Upper lobe of left lung (tissue), 6 donors: ENCODE results near the gene CEP85L. TPM values are rescaled to one million over a fixed set of nuclear protein-coding genes. Genes with fewer than 3 reads are reported as not detected.

Source experiments
- ATAC-seq, 2 donors: fragments of 200-7000 bp; cut with Tn5 transposase; one replicate each; pipeline ENCODE4 v1.9.1; 2022; ENCODE audit warnings: mild to moderate bottlenecking in 2 of 2, moderate library complexity in 2 of 2; ENCODE audit not compliant: low FRiP score in 2 of 2
- DNase-seq, 2 donors: peaks; one replicate each; pipeline ENCODE4 v3.0.0-alpha.2; 2019 to 2020
- H3K27ac ChIP-seq, 4 donors: fragments of 200-600 bp; sonication (generic); one replicate each; pipeline ENCODE4 v1.5.1; 2016 to 2019
- H3K27me3 ChIP-seq, 4 donors: fragments of 200-600 bp; sonication (generic); one replicate each; pipeline ENCODE4 v1.5.1; 2017 to 2019
- H3K36me3 ChIP-seq, 4 donors: fragments of 200-600 bp; sonication (generic); one replicate each; pipeline ENCODE4 v1.5.1; 2016 to 2019
- H3K4me1 ChIP-seq, 4 donors: fragments of 200-600 bp; sonication (generic); one replicate each; pipeline ENCODE4 v1.5.1; 2018 to 2019
- H3K4me3 ChIP-seq, 4 donors: fragments of 200-600 bp; sonication (generic); one replicate each; pipeline ENCODE4 v1.5.1; 2017 to 2019; ENCODE audit warnings: mild to moderate bottlenecking in 2 of 4, moderate library complexity in 1 of 4
- H3K9me3 ChIP-seq, 4 donors: fragments of 200-600 bp; sonication (generic); one replicate each; pipeline ENCODE4 v1.5.1; 2018 to 2019
- CTCF ChIP-seq, 6 experiments: fragments of 450-650 bp in 4 of 6; fragments of 200-600 bp in 2 of 6; sonication (generic) in 2 of 6; IDR thresholded peaks; one replicate each; pipeline ENCODE4 v1.5.1; 2016 to 2019; ENCODE audit warnings: antibody characterized with exemption in 6 of 6
- EP300 ChIP-seq, 4 donors: sonication (generic); formaldehyde crosslinking; IDR thresholded peaks; one replicate each; pipeline ENCODE4 v1.5.1; 2017; ENCODE audit warnings: antibody characterized with exemption in 4 of 4, control low read depth in 2 of 4
- POLR2A ChIP-seq, 4 donors: fragments of 450-650 bp; IDR thresholded peaks; one replicate each; pipeline ENCODE4 v1.5.1; 2016 to 2017; ENCODE audit warnings: antibody characterized with exemption in 4 of 4, mild to moderate bottlenecking in 2 of 4
- POLR2AphosphoS5 ChIP-seq, 2 donors: sonication (generic); formaldehyde crosslinking; IDR thresholded peaks; one replicate each; pipeline ENCODE4 v1.5.1; 2017; ENCODE audit warnings: antibody characterized with exemption in 2 of 2
- WGBS, 2 donors: methylation state at CpG; one replicate each; pipeline ENCODE4 v1.1.5; 2017 to 2018; 5-methylcytosine and 5-hydroxymethylcytosine counted together
- total RNA-seq, 6 donors: library from RNA; depleted of rRNA in 4 of 6; stranded (reverse); fragments of >200 nt in 4 of 6; gene quantifications; one replicate each; pipeline versions ENCODE4 v1.1.0 to v1.2.1, GENCODE V29; 2016 to 2021
- donor health status: DM: no; HTN: no; CAD: no; lungs with moderate emphysema.
- donor health status: DM: no; HTN: yes; CAD: no; lungs with severe emphysema.

CEP85L gene
- total RNA-seq, 6 donors from 2014 or later = 7.5 to 22.0 (median 13.0) TPM

- H3K36me3 ChIP-seq = peaks cover 0 to 10% (median 0%) of the 10 kb centered on the region in 4 donors
- H3K27ac ChIP-seq = no peak overlapping the region
- H3K4me1 ChIP-seq = peaks cover 0 to 10% (median 4%) of the 10 kb centered on the region in 4 donors
- no peaks in the 10 kb centered on the region for H3K9me3 ChIP-seq
- TF ChIP-seq POLR2AphosphoS5 (IDR thresholded peaks at IDR 0.05) = no peak
- TF ChIP-seq CTCF (IDR thresholded peaks at IDR 0.05) = no peak
- no peak for TF ChIP-seq EP300 (IDR thresholded peaks at IDR 0.05)
- no peak for TF ChIP-seq POLR2A (IDR thresholded peaks at IDR 0.05)
- no peak for DNase-seq
- WGBS, 2 donors = 86 to 96% methylated on average over 1 of the region's 1 CpG
- H3K27me3 ChIP-seq = no peaks in the 10 kb centered on the region
- no peak for ATAC-seq
- H3K4me3 ChIP-seq = no peak overlapping the region
Measured at GRCh38 chr6:118562248-118562647, 89.1 kb downstream of the CEP85L start.

GRCh38 chr6:118559659-118560058 is 91.7 kb downstream of the CEP85L start:
- Histone ChIP-seq H3K9me3 (no peaks in the 10 kb centered on the region), H3K36me3 (no peaks in the 10 kb centered on the region), H3K27me3 (no peaks in the 10 kb centered on the region), H3K27ac (no peak overlapping the region), H3K4me1 (peaks cover 0 to 10% (median 4%) of the 10 kb centered on the region in 4 donors), H3K4me3 (no peak overlapping the region)
- no peak for ATAC-seq
- TF ChIP-seq EP300 (IDR thresholded peaks at IDR 0.05) (no peak), POLR2A (IDR thresholded peaks at IDR 0.05) (no peak), POLR2AphosphoS5 (IDR thresholded peaks at IDR 0.05) (no peak), CTCF (IDR thresholded peaks at IDR 0.05) (no peak)
- DNase-seq = no peak

GRCh38 chr6:118558464-118559217 is 92.8 kb downstream of the CEP85L start:
- Histone ChIP-seq H3K36me3 (no peaks in the 10 kb centered on the region), H3K27me3 (no peaks in the 10 kb centered on the region), H3K4me3 (no peak overlapping the region), H3K27ac (peak overlapping the region in 2 of 4 donors; percentile 3 to 5), H3K9me3 (no peaks in the 10 kb centered on the region), H3K4me1 (peaks cover 0 to 10% (median 4%) of the 10 kb centered on the region in 4 donors)
- TF ChIP-seq EP300 (IDR thresholded peaks at IDR 0.05) (no peak), POLR2A (IDR thresholded peaks at IDR 0.05) (no peak), CTCF (IDR thresholded peaks at IDR 0.05) (no peak), POLR2AphosphoS5 (IDR thresholded peaks at IDR 0.05) (no peak)
- ATAC-seq = no peak
- no peak for DNase-seq
- WGBS, 2 donors = 36 to 49% methylated on average over 6 of the region's 6 CpGs

GRCh38 chr6:118554698-118555097 is 96.7 kb downstream of the CEP85L start:
- Histone ChIP-seq H3K36me3 (no peaks in the 10 kb centered on the region), H3K27me3 (no peaks in the 10 kb centered on the region), H3K4me3 (no peak overlapping the region), H3K9me3 (no peaks in the 10 kb centered on the region), H3K27ac (no peak overlapping the region), H3K4me1 (peaks cover 9 to 23% (median 13%) of the 10 kb centered on the region in 4 donors)
- 64 to 81% methylated on average over 1 of the region's 1 CpG for WGBS, 2 donors
- DNase-seq = no peak
- TF ChIP-seq POLR2A (IDR thresholded peaks at IDR 0.05) = no peak
- TF ChIP-seq CTCF (IDR thresholded peaks at IDR 0.05) = no peak
- TF ChIP-seq EP300 (IDR thresholded peaks at IDR 0.05) = no peak
- no peak for TF ChIP-seq POLR2AphosphoS5 (IDR thresholded peaks at IDR 0.05)
- ATAC-seq = no peak

- H3K9me3 ChIP-seq = no peaks in the 10 kb centered on the region
- no peak overlapping the region for H3K27ac ChIP-seq
- H3K27me3 ChIP-seq = no peaks in the 10 kb centered on the region
- no peaks in the 10 kb centered on the region for H3K36me3 ChIP-seq
- no peak for DNase-seq
- 43 to 48% methylated on average over 1 of the region's 1 CpG for WGBS, 2 donors
- TF ChIP-seq POLR2AphosphoS5 (IDR thresholded peaks at IDR 0.05) (no peak), POLR2A (IDR thresholded peaks at IDR 0.05) (no peak), EP300 (IDR thresholded peaks at IDR 0.05) (no peak), CTCF (IDR thresholded peaks at IDR 0.05) (no peak)
- no peak overlapping the region for H3K4me3 ChIP-seq
- peaks cover 4 to 13% (median 11%) of the 10 kb centered on the region in 4 donors for H3K4me1 ChIP-seq
- no peak for ATAC-seq
Measured at GRCh38 chr6:118553132-118553531, 98.3 kb downstream of the CEP85L start.
